Ascending aorta (tissue), 2 donors: ENCODE data around the gene FXYD2. TPM values are rescaled to one million over a fixed set of nuclear protein-coding genes. Genes with fewer than 3 reads are reported as not detected.

Experiments
- DNase-seq, 2 donors: peaks; one replicate each; pipeline ENCODE4 v3.0.0-alpha.2; 2019; ENCODE audit warnings: low spot score in 2 of 2
- H3K27ac ChIP-seq, 2 donors: fragments of 200-600 bp; sonication (generic); one replicate each; pipeline ENCODE4 v1.5.1; 2016 to 2017; ENCODE audit warnings: mild to moderate bottlenecking in 1 of 2
- H3K27me3 ChIP-seq: fragments of 200-600 bp; sonication (generic); one replicate; pipeline ENCODE4 v1.5.1; 2017
- H3K36me3 ChIP-seq, 2 donors: fragments of 200-600 bp; sonication (generic); one replicate each; pipeline ENCODE4 v1.5.1; 2016
- H3K4me1 ChIP-seq, 2 donors: fragments of 200-600 bp; sonication (generic); one replicate each; pipeline ENCODE4 v1.5.1; 2016 to 2017; ENCODE audit warnings: mild to moderate bottlenecking in 1 of 2
- H3K4me3 ChIP-seq, 2 donors: fragments of 200-600 bp; sonication (generic); one replicate each; pipeline ENCODE4 v1.5.1; 2016 to 2017; ENCODE audit warnings: mild to moderate bottlenecking in 1 of 2
- H3K9me3 ChIP-seq, 2 donors: fragments of 200-600 bp; sonication (generic); one replicate each; pipeline ENCODE4 v1.5.1; 2016
- intact Hi-C: fragments of 100-400 bp; cut with DNase I; formaldehyde crosslinking; loops from one replicate; pipeline ENCODE4 v1.15.1; 2023
- total RNA-seq: library from RNA; depleted of rRNA; stranded (reverse); fragments of >200 nt; gene quantifications from one replicate; pipeline ENCODE4 v1.1.0, GENCODE V29; 2016
- TF ChIP-seq, protein P1 (sequence below), 3 experiments: fragments of 200-600 bp in 2 of 3; fragments of 450-650 bp in 1 of 3; sonication (generic) in 2 of 3; IDR thresholded peaks; one replicate each; pipeline ENCODE4 v1.5.1; 2016 to 2019; ENCODE audit warnings: antibody characterized with exemption in 3 of 3, mild to moderate bottlenecking in 1 of 3, moderate library complexity in 1 of 3

Gene FXYD2
- total RNA-seq, 1 donor from 2014 or later: not detected

DNA sequence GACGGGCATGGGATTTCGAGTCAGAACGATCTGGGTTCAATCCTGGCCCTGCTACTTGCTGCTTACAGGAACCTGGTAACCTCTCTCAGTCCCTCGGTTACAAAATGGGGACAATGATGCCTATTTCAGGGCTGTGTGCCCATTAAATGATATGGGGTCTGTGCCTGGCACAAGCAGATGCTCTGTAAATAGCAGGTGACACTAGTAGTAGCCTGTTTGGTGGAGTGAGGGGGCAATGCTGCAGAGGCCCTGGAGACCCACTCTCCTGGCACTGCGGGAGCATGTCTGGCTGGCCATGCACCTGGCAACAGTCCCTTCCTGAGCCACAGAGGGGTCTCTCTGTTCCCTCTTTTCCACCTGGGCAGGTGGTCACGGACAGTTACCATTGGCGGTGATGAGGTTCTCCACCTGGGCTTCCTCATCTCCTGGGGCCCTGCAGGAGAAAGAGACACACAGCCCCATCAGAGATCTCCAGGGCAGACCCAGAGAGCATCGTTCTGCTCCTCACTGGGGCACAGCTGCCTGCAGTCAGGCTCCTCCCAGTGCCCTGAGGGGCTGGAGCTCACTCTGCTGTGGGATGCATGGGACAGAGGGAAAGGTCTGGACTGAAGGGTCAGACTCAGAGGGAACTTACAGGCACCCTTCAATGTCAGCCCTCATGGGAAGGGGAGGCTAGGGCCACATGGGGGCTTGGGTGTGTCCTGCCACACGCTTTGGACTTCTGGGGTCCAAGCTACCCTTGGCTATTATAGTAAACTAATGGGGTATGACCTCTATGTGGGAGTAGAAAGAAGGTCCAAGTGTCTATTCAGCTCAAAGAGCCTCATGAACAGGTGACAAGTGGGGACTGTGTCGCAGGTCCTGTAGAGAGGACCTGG lies 15.6 kb upstream of the FXYD2 start:
- intact Hi-C loops: no loop called here
- no peaks in the 10 kb centered on the region for H3K27me3 ChIP-seq
- no peak overlapping the region for H3K4me3 ChIP-seq
- DNase-seq: no peak
- no peaks in the 10 kb centered on the region for H3K36me3 ChIP-seq
- no peak overlapping the region for H3K27ac ChIP-seq
- TF ChIP-seq, protein P1, sequence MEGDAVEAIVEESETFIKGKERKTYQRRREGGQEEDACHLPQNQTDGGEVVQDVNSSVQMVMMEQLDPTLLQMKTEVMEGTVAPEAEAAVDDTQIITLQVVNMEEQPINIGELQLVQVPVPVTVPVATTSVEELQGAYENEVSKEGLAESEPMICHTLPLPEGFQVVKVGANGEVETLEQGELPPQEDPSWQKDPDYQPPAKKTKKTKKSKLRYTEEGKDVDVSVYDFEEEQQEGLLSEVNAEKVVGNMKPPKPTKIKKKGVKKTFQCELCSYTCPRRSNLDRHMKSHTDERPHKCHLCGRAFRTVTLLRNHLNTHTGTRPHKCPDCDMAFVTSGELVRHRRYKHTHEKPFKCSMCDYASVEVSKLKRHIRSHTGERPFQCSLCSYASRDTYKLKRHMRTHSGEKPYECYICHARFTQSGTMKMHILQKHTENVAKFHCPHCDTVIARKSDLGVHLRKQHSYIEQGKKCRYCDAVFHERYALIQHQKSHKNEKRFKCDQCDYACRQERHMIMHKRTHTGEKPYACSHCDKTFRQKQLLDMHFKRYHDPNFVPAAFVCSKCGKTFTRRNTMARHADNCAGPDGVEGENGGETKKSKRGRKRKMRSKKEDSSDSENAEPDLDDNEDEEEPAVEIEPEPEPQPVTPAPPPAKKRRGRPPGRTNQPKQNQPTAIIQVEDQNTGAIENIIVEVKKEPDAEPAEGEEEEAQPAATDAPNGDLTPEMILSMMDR (IDR thresholded peaks at IDR 0.05): no peak
- H3K4me1 ChIP-seq: no peaks in the 10 kb centered on the region
- no peaks in the 10 kb centered on the region for H3K9me3 ChIP-seq

DNA sequence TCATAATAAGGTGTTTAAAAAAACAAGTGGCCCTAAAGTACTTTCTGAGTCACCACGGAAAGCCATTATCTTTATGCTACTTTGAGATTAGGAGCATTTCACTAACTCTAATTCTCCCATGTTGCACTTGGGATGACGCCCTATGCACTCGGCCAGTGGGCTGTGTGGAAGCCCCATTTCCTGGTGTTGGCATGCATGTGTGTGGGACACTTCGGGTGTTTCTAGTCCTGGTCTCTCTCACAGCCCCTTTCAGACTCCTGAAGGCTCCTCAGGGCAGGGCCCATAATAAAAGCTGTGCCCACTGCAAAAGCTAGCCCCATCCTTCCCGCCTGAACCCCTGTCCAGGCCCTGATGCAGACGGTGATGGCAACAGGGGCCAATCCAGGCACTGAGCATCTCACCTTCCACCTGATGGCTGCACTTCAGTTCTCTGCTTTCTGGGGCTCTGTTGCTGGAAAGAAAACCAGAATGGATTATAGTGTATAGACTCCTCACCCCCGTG lies 14.9 kb upstream of the FXYD2 start:
- TF ChIP-seq, protein P1 (IDR thresholded peaks at IDR 0.05): no peak
- intact Hi-C loops: no loop called here
- H3K36me3 ChIP-seq: no peaks in the 10 kb centered on the region
- no peaks in the 10 kb centered on the region for H3K27me3 ChIP-seq
- DNase-seq: no peak
- no peaks in the 10 kb centered on the region for H3K4me1 ChIP-seq
- no peak overlapping the region for H3K27ac ChIP-seq
- no peaks in the 10 kb centered on the region for H3K9me3 ChIP-seq
- no peak overlapping the region for H3K4me3 ChIP-seq

DNA sequence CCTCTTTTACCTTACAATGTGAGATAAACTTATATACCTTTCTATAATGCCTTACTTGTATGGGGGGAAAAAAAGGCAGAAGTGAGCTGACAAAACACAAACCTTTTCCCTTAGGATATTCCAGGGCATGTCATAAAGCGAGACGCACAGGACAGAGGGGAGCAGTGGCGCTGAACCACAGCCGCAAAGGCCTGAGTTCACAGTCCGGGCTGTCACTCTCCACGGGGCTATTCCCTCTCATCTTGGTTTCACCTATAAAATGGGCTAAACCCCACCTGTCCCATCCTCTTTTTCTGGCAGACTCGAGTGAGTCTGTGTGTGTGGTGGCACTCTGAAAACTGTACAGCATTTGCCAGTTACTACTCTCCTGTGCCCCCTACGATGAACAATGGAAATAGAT lies 14.4 kb upstream of the FXYD2 start:
- Histone ChIP-seq H3K4me3 (no peak overlapping the region), H3K27ac (no peak overlapping the region), H3K4me1 (no peaks in the 10 kb centered on the region), H3K36me3 (no peaks in the 10 kb centered on the region), H3K27me3 (no peaks in the 10 kb centered on the region), H3K9me3 (no peaks in the 10 kb centered on the region)
- no peak for DNase-seq
- TF ChIP-seq, protein P1 (IDR thresholded peaks at IDR 0.05): no peak
- intact Hi-C loops: no loop called here

DNA sequence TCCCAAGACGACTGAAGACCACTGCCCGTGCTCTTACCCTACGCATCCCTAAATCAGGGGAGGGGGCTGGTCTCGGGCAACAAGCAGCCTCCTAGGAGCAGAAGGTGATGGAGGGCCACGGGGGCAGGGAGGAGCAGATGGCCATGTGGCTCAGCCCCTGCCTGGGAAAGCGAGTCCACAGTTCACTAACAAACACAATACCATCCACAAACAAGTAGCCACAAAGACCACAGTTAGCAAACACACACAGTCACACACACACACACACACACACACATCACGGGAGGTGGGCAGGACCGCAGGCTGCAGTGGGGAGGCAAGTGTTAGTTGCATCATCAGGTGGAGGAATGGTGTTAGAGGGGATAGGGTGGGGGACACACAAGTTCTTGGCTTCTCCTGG lies 13.2 kb upstream of the FXYD2 start:
- TF ChIP-seq, protein P1 (IDR thresholded peaks at IDR 0.05): no peak
- intact Hi-C loops: no loop called here
- no peaks in the 10 kb centered on the region for H3K4me1 ChIP-seq
- no peak for DNase-seq
- H3K27ac ChIP-seq: no peak overlapping the region
- no peak overlapping the region for H3K4me3 ChIP-seq
- no peaks in the 10 kb centered on the region for H3K9me3 ChIP-seq
- no peaks in the 10 kb centered on the region for H3K27me3 ChIP-seq
- H3K36me3 ChIP-seq: no peaks in the 10 kb centered on the region

DNA sequence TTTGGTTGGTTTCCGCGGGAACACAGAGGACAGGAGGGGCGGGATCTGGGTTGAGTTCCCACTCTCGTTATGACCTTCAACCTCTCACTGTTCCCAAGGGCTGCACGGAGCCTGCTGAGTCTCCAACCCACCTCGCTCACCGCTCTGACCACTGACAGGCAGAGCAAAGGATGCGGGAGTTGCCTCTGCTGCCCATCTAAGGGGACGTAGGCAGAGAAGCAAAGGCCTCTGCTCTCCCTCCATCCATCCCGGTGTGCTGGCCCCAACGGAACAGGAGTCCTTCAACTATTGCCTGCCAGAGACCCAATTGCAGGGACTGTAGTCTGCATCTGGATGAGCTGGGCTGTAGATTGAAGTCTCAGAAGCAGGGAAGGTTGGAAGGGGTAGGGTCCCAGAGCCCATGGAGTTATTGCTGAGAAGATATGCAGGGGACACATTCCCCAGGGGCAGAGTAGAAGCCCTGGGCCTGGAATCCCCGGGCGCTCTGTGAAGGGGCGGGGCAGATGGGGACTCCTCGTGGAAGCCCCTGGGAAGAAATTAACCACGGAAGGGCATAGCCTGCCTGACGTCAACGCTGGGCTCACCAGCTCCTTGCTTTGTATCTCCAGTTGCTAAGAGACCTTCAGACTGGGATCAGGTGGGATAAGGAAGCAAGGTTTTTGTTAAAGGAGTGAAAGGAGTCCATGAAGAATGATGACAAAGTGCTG lies 12.7 kb upstream of the FXYD2 start:
- no peaks in the 10 kb centered on the region for H3K36me3 ChIP-seq
- DNase-seq: no peak

More for the DNA sequence above, 12.7 kb upstream of the FXYD2 start:
- no peaks in the 10 kb centered on the region for H3K4me1 ChIP-seq
- TF ChIP-seq, protein P1 (IDR thresholded peaks at IDR 0.05): no peak
- no peaks in the 10 kb centered on the region for H3K27me3 ChIP-seq
- H3K4me3 ChIP-seq: no peak overlapping the region
- H3K27ac ChIP-seq: no peak overlapping the region
- no peaks in the 10 kb centered on the region for H3K9me3 ChIP-seq
- intact Hi-C loops: no loop called here
